ENCODE results near the gene ERCC5.

The ERCC5 gene

DNA sequence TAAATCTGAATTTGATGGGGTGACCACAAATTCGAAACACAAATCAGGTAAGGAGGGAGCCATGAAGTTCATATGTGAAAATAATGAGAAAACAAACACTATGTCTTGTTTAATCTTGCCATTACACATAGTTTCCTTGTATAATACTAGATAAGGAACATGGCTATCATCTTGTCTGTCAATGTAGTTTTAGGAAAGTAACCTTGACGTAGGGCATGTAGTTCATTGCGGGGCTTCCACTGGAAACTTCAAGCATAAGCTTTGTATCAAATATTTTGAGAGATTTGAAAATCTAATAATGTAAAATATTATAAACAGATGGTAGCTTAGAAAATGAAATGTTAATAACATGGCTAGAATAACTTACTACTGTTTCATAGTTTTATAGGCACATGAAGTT, 38.1 kb upstream of the ERCC5 start:
- TF ChIP-seq, protein P1, sequence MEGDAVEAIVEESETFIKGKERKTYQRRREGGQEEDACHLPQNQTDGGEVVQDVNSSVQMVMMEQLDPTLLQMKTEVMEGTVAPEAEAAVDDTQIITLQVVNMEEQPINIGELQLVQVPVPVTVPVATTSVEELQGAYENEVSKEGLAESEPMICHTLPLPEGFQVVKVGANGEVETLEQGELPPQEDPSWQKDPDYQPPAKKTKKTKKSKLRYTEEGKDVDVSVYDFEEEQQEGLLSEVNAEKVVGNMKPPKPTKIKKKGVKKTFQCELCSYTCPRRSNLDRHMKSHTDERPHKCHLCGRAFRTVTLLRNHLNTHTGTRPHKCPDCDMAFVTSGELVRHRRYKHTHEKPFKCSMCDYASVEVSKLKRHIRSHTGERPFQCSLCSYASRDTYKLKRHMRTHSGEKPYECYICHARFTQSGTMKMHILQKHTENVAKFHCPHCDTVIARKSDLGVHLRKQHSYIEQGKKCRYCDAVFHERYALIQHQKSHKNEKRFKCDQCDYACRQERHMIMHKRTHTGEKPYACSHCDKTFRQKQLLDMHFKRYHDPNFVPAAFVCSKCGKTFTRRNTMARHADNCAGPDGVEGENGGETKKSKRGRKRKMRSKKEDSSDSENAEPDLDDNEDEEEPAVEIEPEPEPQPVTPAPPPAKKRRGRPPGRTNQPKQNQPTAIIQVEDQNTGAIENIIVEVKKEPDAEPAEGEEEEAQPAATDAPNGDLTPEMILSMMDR (IDR thresholded peaks at IDR 0.05), result no peak
- no peaks in the 10 kb centered on the region for H3K27me3 Mint-ChIP-seq (ENCODE audit: low read depth, poor library complexity)
- peaks cover 77% of the 10 kb centered on the region for H3K36me3 Mint-ChIP-seq (ENCODE audit: low read depth)
- no peak overlapping the region for H3K4me3 Mint-ChIP-seq
- no peak for DNase-seq
- H3K4me1 Mint-ChIP-seq, result no peaks in the 10 kb centered on the region
- peaks cover 45% of the 10 kb centered on the region for H3K9me3 Mint-ChIP-seq
- H3K27ac Mint-ChIP-seq, result no peak overlapping the region

DNA sequence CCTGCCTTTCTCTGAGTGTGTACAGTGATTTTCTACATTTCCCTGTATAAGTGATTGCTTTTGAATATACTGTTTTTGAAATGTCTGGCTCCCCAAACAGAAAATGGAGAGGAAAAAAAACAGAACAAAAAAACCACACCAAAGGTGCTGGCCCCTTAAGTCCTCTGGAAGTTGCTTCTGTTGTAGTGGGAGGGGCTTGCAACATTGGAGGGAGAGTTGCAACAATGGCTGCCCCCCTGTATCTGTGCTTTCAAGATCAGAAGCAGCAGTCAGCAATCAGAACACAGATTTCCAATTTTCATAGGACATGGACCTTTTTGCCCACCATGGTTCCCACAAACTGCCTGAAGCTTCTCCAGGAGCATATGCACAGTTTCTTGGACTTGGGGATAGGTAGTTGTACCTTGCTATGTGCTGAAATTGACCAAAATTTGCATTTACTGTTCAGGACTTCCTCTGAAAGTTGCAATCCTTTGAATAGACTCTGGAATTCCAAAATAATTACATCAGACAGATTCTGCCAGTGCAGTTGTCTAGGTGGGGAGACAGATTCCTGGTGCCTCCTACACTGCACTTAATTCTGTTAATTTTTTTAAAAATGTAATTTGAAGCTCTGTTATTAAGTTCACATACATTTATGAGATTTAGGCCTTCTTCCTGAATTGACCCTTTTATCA, 33.1 kb upstream of the ERCC5 start:
- H3K9me3 Mint-ChIP-seq, result peaks cover 34% of the 10 kb centered on the region
- H3K4me1 Mint-ChIP-seq, result no peaks in the 10 kb centered on the region
- no peak overlapping the region for H3K27ac Mint-ChIP-seq
- H3K36me3 Mint-ChIP-seq (ENCODE audit: low read depth), result peaks cover 61% of the 10 kb centered on the region
- TF ChIP-seq, protein P1 (IDR thresholded peaks at IDR 0.05), result no peak
- H3K4me3 Mint-ChIP-seq, result no peak overlapping the region
- no peak for DNase-seq
- H3K27me3 Mint-ChIP-seq (ENCODE audit: low read depth, poor library complexity), result peaks cover 2% of the 10 kb centered on the region

DNA sequence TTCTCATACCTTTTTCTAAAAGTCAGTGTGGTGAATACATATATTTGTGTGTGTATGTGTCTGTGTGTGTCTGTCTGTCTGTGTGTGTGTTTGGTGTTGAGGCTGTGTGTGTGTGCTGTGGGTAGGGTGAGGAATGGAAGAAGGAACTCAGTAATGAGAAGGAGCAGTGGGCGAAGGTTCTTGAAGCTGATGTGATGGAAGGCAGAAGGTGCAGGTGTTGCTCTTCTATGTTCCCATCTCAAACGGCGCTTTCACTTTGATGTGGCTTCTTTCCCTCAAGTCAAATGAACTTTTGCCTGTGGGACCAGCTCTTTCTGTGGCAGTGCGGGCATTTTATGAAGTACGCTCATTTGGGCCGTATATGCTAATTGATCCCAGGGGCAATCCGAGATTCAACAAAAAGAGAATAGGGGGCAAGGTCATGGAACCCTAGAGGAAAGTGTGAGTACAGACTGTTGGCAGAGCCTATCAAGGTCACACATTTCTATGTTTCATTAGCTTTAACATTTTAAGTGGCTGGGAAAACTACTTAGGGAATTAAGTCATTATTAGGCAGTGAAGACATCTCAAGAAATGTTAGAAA, 31.7 kb upstream of the ERCC5 start:
- TF ChIP-seq, protein P1 (IDR thresholded peaks at IDR 0.05), result no peak
- H3K27me3 Mint-ChIP-seq (ENCODE audit: low read depth, poor library complexity), result peaks cover 2% of the 10 kb centered on the region
- H3K27ac Mint-ChIP-seq, result peak overlapping the region; percentile 1
- H3K36me3 Mint-ChIP-seq (ENCODE audit: low read depth), result peaks cover 55% of the 10 kb centered on the region
- H3K4me1 Mint-ChIP-seq, result no peaks in the 10 kb centered on the region
- DNase-seq, result no peak
- H3K9me3 Mint-ChIP-seq, result peaks cover 29% of the 10 kb centered on the region
- H3K4me3 Mint-ChIP-seq, result no peak overlapping the region

DNA sequence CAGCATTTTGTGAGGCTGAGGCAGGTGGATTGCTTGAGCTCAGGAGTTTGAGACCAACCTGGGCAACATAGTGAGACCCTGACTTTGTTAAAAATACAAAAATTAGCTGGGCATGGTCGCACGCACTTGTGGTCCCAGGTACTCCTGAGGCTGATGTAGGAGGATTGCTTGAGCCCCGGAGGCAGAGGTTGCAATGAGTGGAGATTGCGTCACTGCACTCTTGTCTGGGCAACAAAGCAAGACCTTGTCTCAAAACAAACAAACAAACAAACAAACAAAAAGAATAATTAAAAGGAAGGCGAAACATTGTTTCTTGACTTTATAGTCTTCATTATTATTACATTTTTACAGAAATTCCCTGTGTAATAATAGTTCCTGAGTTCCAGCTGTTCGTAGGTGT, 31.0 kb upstream of the ERCC5 start:
- peaks cover 22% of the 10 kb centered on the region for H3K9me3 Mint-ChIP-seq
- no peaks in the 10 kb centered on the region for H3K4me1 Mint-ChIP-seq
- H3K4me3 Mint-ChIP-seq, result no peak overlapping the region
- H3K27me3 Mint-ChIP-seq (ENCODE audit: low read depth, poor library complexity), result peaks cover 2% of the 10 kb centered on the region
- TF ChIP-seq, protein P1 (IDR thresholded peaks at IDR 0.05), result no peak
- H3K36me3 Mint-ChIP-seq (ENCODE audit: low read depth), result peaks cover 55% of the 10 kb centered on the region
- H3K27ac Mint-ChIP-seq, result no peak overlapping the region
- DNase-seq, result no peak

DNA sequence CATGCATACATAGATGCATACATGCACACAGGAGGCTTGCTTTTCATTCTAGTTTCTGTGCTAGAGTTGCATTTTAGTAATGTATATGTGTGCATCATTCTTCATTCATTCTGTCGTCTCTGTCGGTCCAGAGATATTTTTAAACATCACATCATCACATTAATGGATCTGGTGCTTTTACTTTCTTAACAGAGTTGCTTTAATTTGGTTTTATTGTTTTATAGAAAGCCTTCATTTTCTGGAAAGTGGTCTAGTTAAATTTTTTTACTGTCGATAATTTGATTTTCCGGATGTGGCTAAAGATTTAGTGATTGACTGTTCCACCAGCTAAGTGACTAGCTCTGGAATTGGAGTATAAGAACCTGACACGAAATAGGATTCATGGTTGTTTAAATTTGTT, 30.0 kb upstream of the ERCC5 start:
- no peaks in the 10 kb centered on the region for H3K4me1 Mint-ChIP-seq
- H3K27me3 Mint-ChIP-seq (ENCODE audit: low read depth, poor library complexity), result peaks cover 2% of the 10 kb centered on the region
- no peak overlapping the region for H3K27ac Mint-ChIP-seq
- peaks cover 55% of the 10 kb centered on the region for H3K36me3 Mint-ChIP-seq (ENCODE audit: low read depth)
- peaks cover 16% of the 10 kb centered on the region for H3K9me3 Mint-ChIP-seq
- no peak overlapping the region for H3K4me3 Mint-ChIP-seq
- DNase-seq, result no peak
- TF ChIP-seq, protein P1 (IDR thresholded peaks at IDR 0.05), result no peak

DNA sequence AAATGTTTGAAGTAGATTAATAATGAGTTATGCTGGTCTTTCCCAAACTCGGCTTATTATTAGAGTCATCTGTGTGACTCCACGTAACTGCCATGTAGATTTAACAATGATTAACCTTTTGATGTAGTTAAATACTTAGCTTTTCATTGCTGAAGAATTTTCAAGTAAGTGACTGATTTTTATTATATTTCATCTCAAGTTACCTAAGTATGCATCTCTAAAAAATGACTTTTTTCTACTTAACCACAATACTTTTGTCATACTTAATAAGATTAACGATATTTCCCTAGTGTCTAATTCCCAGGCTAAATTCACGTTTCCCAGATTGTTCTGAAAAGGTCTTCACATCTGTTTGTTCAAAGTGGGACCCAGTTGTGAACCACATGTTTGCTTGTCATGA, 29.1 kb upstream of the ERCC5 start:
- TF ChIP-seq, protein P1 (IDR thresholded peaks at IDR 0.05), result no peak
- H3K4me3 Mint-ChIP-seq, result no peak overlapping the region
- peaks cover 7% of the 10 kb centered on the region for H3K9me3 Mint-ChIP-seq
- H3K36me3 Mint-ChIP-seq (ENCODE audit: low read depth), result peaks cover 47% of the 10 kb centered on the region
- no peak overlapping the region for H3K27ac Mint-ChIP-seq
- H3K27me3 Mint-ChIP-seq (ENCODE audit: low read depth, poor library complexity), result peaks cover 2% of the 10 kb centered on the region
- H3K4me1 Mint-ChIP-seq, result no peaks in the 10 kb centered on the region
- no peak for DNase-seq
